ENCODE measurements around the gene KLHDC8A.

KLHDC8A gene

GRCh38 chr1:205306929-205307566 lies 49.7 kb downstream of the KLHDC8A start:
- Histone ChIP-seq H3K4me1 (no peaks in the 10 kb centered on the region), H3K9me3 (no peaks in the 10 kb centered on the region), H3K36me3 (no peaks in the 10 kb centered on the region), H3K27me3 (no peaks in the 10 kb centered on the region), H3K4me3 (ENCODE audit: low read depth, low read length) (no peak overlapping the region)
- no peak for DNase-seq
- TF ChIP-seq CTCF (IDR thresholded peaks at IDR 0.05; ENCODE audit: low read depth, low read length): no peak

- DNase-seq: no peak
- Histone ChIP-seq H3K4me3 (ENCODE audit: low read depth, low read length) (no peak overlapping the region), H3K27me3 (no peaks in the 10 kb centered on the region), H3K4me1 (no peaks in the 10 kb centered on the region), H3K9me3 (no peaks in the 10 kb centered on the region), H3K36me3 (no peaks in the 10 kb centered on the region)
- no peak for TF ChIP-seq CTCF (IDR thresholded peaks at IDR 0.05; ENCODE audit: low read depth, low read length)
These were observed 52.0 kb downstream of the KLHDC8A start for GRCh38 chr1:205304695-205305070.

- Histone ChIP-seq H3K9me3 (no peaks in the 10 kb centered on the region), H3K36me3 (no peaks in the 10 kb centered on the region), H3K4me1 (no peaks in the 10 kb centered on the region; the same call in 1 of the 2 replicates), H3K4me3 (ENCODE audit: low read depth, low read length) (no peak overlapping the region), H3K27me3 (no peaks in the 10 kb centered on the region)
- TF ChIP-seq CTCF (IDR thresholded peaks at IDR 0.05; ENCODE audit: low read depth, low read length): no peak
- DNase-seq: no peak
These were observed 52.6 kb downstream of the KLHDC8A start for GRCh38 chr1:205304046-205304694.

GRCh38 chr1:205303247-205303888 lies 53.4 kb downstream of the KLHDC8A start:
- Histone ChIP-seq H3K4me1 (peaks cover 7% of the 10 kb centered on the region), H3K9me3 (no peaks in the 10 kb centered on the region), H3K27me3 (no peaks in the 10 kb centered on the region), H3K4me3 (ENCODE audit: low read depth, low read length) (no peak overlapping the region), H3K36me3 (no peaks in the 10 kb centered on the region)
- DNase-seq: no peak
- no peak for TF ChIP-seq CTCF (IDR thresholded peaks at IDR 0.05; ENCODE audit: low read depth, low read length)

- no peaks in the 10 kb centered on the region for H3K9me3 ChIP-seq
- no peak for DNase-seq
- H3K36me3 ChIP-seq: no peaks in the 10 kb centered on the region
- no peaks in the 10 kb centered on the region for H3K27me3 ChIP-seq
- TF ChIP-seq CTCF (IDR thresholded peaks at IDR 0.05; ENCODE audit: low read depth, low read length): no peak
- no peak overlapping the region for H3K4me3 ChIP-seq (ENCODE audit: low read depth, low read length)
- H3K4me1 ChIP-seq: peaks cover 13% of the 10 kb centered on the region
These were observed 54.7 kb downstream of the KLHDC8A start for GRCh38 chr1:205301842-205302588.
